DMS 273 (cell line): Measurements from ENCODE around the gene NRXN3.

Source experiments
- DNase-seq: peaks from one replicate; lab custom pipeline; 2025; ENCODE audit not compliant: unreplicated experiment; lab: John Stamatoyannopoulos, UW

NRXN3 gene

DNA sequence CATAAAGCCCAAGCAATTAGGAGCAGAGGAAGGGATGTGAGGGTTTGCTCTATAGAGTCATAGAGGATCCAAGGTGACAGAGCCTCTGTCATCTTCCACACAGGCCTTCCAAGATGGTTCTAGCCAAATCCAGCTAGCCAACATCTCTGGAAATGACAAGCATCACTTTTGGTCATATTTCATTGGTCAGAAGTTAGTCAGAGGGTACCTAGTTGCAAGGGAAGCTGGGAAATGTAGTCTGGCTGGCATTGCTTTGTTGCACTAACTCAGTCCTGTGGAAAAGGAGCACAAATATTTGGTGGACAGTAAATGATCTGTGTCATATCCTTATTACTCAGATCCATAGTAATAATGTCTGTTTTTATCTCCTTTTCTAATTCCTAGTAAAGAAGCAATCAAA is 715.7 kb downstream of the NRXN3 start:
- no peak for DNase-seq

DNA sequence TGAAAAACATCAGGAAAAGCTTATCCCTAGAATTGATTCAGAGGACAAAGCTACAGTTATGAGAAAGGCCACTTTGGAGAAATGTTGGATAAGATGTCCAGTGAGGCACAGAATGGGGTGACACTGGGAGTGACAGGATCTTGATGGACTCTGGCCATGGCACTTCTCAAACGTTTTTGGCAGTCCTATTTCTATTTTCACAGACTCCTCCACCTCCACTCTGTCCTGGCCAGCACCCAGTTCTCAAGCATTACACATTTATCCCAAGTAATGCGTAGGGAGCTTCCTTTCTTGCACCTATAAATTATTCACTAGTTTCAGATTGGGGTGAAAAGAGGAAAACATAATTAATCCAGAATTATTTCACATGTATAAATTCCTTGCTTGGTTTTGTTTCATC is 727.3 kb downstream of the NRXN3 start:
- no peak for DNase-seq

DNA sequence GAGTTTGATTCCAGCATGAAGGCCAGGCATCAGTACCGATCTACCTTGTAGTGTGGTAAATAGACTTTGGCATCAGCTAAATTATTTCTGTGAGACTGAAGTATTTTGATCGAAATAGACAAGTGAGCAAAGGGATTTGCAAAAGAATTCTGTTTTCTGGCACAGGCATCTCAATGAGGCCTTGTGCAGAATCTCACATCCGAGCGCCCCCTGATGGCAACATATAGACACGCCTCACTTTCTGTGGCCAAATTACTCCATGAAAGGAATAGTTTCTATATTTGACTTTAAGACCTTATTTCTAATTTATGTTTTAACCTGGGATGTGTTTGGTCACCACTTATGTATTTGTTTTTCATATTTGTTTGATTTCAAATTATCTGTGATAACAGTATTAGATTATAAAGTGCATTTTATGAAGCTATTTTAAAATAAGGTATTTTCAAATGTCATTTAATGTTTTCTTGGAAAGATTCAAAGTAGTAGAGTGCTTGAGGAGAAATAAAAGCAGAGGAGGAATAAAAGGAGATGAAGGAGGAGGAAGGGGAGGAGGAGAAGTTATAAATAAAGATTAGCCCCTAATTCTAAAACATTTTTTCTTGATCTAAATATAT is 731.9 kb downstream of the NRXN3 start:
- DNase-seq: peak; percentile 65

DNA sequence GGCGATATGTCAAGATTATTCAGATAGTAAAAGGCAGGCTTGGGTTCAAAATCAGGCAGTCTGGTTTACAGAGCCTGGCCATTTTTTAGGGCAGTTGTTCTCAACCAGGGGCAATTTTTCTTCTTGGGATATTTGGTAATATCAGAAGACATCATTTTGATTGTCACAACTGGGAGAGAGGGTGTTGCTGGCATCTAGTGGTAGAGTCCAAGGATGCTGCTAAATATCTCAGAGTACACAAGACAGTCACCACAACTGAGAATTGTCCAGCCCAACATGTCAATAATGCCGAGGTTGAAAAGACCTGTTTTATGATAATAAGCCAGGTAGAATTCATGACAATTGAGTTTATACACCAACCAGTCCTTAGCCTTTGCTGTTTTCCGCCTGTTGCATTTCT is 733.9 kb downstream of the NRXN3 start:
- DNase-seq: no peak

DNA sequence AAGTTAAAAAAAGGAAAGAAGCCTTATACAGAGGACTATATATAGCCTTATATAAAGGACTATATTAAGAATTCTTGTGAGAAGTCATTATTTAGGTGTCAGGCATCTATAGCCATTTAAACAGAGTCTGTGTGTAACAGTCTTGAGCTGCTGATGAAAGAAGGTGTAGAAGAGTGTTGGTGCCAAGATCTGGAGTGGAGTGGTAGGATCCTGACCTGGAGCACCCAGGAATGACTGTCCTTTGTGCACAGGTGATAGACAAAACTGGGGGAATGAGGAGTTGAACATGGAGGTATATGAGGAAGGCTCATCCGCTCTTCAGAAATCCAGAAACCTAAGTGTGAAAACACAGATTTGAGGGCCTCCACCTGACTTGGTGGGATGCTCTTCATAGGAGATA is 747.3 kb downstream of the NRXN3 start:
- DNase-seq: no peak

DNA sequence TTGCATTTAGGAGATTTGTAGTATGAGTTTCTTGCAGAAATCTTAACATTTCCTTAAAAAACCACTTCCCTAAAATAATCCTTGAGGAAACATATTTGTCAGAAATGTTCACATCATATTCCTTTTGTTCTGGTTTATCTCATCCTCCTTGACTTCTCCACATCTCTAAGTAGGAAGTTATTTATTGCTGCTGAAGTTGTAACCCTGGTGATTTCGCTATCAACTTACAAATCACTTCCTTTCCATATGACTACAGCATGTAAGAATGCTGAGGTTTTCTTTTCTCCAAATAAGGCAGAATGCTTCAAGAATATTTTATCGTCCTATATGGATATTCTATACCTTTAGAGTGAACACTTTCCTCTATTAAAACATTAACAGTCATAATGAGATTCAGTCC is 751.7 kb downstream of the NRXN3 start:
- DNase-seq: no peak

DNA sequence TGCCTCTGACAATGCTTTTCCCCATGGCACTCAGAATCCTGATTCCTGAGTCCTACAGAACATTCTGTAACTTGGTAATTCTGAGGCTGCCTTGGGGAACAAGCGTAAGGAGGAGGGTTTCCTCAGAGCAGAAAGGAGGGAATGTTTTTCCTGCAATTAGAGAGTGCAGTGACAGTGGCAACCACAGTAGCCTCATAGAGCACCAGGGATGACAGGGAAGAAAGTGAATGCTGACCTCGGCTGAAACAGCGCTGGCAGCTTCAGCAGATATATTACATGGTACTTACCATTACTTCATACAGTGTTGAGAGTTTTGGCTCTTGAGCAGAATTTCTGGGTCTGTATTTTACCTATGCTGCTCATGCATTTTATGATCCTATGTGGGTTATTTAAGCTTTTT is 757.1 kb downstream of the NRXN3 start:
- DNase-seq: no peak

DNA sequence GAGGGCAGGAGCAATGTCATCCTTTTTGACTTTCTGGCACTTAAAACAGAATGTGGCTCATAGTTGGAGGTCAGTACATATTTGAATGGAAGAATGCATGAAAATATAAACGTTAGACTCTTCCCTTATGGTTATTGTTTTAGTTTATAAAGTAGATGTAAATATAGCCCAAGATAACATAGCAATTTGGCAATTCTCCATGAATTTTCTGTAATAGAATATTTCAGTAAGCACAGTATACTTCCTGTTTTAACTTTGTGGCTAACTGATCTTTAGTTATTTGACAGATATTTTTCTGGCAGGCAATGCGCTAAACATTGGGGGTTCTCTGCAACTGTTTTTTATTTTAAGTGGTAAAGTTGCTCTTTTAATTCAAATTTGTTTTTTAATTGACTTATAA is 763.0 kb downstream of the NRXN3 start:
- no peak for DNase-seq

DNA sequence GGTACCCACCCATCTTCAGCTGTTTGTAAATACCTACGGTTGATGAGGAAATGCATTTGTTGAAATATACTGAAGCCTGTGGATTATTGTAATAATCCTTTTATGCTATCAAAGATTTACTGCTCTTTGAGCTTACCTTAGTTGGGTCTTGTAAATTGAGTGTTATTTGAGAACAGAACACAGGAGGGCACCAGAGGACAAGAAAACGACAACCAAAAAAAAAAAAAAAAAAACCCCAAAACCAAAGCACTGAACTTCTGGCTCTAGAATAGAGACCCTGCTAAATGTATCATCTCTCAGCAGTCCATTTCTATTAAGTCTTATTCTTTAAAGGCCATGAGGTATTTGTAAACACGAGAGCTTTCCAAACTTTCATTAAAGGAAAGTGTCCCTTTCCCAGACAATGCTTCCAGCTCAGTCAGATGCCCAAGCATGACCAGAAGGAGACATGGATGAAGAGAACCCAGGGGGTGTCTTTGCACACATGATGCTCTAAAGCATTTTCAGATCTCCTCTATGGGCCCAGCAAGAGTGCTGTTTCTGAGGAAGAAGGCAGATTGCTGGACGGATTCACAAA is 763.9 kb downstream of the NRXN3 start:
- peak; percentile 49 for DNase-seq

DNA sequence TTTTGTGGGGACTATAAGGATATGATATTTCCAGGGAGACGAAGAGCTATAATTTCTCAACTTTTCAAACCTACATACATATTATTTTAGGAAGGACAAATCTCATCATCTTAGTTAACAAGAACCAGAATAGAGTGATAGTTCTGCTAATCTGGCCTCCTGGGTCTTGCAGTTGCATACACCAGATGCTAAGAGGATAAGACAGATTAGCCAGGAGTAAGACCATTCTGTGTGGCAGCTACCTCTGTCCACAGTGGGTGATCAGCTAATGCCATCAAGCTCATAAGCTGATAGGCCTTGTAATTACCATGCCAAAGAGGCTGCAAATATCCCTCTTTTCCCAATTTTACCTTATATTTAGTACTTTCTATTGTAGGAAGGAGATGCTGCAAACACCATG is 776.8 kb downstream of the NRXN3 start:
- no peak for DNase-seq

DNA sequence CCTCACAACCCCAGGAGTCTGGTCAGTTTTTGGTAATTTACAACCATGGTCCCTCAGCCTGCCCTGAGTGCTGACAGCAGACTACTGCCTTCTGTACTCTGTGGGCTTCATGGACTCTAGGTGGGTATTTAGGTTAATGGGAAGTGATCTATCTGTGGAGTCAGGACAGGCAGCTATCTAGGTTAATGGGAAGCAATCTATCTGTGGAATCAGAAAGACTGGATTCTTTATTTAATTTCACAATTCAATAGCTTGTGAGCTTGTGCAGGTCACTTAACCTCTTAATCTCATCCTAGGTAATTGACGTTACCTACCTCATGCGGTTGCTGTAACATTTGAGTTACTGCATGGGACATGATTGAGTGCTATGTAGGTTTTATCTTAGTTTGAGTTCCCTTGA is 777.5 kb downstream of the NRXN3 start:
- DNase-seq: no peak

DNA sequence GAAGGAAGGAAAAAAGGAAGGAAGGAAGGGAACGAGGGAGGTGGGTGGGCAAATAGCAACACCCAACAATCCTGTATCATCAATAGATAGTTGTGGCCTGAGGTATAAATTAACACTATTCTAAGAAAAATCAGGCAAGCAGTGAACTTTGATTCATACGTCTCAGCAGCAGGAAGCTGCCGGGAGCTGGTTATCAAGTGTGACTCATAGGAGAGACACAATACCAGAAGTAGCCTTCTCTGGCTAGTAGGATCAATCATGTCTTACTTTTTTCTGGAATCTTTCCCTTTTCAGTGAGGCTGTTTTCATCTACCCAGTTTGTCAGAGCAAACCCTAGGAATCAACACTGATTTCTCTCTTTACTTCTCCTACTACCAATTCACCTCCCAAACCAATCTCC is 780.5 kb downstream of the NRXN3 start:
- no peak for DNase-seq

DNA sequence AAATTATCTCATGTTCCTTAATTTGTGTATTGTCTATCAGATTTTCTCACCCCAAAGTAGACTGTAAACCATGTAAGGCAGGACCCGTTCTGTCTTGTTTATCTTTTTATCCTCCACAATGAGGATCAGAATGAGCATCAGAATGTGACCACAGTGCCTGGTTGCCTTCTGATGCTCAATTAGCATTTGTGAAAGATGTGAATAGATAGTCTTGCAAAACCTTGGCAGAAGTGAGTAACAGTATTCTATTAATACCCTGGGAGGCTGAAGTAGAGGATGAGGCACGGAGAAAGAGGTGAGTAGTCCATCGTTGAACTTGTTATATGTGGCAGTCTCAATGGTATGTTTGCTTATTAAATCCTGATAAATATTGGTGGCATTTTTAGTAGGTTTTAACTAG is 781.4 kb downstream of the NRXN3 start:
- DNase-seq: no peak

DNA sequence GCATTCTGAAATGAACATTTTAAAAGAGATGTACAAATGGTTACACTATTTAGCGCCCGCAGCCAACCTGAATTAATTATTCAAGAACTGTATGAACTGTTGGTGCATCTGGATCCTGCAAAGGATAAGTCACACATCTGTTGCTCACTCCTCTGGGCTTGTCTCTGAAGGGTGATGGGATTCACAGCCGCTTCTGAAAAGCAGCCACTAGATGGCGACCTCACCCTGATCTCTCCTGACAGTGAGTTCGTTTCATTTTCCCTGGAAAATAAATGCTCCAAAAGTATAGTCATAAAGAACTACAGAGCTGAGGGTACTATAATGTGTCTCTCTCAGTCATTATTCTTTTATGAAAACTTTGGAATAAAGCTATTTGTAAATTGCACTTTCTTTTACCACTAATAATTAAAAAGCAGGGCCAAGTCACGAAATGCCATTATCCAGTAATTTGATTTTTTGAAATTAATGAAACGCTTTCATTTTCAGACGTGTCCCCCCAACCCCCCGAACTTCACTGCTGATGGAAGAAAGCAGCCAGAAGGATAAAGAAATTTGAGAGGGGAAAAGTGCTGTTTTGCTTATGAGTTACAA is 789.6 kb downstream of the NRXN3 start:
- peak; percentile 88 for DNase-seq

DNA sequence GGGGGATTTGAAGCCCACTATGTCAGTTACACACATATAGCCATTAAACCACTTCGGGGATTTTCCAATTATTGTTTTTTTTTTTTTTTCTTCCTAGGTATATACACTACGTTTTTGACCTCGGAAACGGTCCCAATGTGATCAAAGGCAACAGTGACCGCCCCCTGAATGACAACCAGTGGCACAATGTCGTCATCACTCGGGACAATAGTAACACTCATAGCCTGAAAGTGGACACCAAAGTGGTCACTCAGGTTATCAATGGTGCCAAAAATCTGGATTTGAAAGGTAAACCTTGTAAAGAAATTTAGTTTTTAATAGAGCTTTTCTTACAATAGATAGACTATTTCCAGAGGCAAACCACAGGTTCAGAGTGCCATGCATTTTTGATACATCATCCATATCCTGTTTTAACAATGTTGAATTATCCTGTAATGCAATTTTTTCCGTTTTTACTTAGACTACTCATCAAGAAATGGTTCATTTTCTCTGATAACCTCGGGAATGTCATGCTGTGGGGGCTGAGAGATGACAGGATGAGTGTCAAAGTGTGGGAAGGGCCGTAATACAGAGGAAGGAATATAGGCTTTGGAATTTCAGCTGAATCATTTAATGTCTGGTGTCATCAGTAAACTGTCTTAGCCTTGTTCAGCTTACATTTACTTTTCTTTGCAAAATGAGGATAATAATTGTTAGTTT is 797.1 kb downstream of the NRXN3 start:
- DNase-seq: no peak

DNA sequence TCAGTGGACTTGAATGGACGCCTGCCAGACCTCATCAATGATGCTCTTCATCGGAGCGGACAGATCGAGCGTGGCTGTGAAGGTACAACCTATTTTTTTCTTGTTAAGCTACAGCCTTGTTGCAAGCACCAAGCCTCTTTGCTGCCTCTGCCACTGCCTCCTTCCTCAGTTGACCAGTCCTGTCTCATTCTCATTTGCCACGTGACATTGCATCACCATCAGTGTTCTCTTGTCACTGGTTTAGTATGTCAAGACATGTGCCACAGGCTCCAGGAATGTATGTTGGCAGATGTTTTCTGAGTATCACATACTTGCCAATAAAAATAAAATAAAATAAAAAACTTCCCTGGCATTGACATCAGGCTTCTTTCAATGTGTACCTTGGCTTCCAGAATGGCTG is 798.1 kb downstream of the NRXN3 start:
- no peak for DNase-seq

DNA sequence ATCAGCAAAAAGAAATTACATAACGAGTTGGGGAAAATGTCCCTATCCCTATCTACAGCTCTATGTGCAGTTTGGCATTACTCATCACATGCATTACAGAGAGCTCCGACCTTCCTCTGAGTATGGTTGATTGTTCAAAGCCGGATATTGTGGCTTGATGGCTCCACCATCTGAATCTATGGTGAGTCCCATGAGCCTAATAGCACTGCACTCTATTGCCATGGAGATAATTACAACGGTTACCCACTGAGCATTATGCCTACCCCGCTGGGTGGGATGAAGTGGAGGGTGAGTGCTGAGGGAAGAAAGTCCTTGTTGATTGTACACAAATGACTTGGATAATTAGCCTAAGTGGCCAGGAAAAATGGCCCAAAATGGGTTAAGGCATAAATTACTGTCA is 800.5 kb downstream of the NRXN3 start:
- DNase-seq: peak; percentile 3

DNA sequence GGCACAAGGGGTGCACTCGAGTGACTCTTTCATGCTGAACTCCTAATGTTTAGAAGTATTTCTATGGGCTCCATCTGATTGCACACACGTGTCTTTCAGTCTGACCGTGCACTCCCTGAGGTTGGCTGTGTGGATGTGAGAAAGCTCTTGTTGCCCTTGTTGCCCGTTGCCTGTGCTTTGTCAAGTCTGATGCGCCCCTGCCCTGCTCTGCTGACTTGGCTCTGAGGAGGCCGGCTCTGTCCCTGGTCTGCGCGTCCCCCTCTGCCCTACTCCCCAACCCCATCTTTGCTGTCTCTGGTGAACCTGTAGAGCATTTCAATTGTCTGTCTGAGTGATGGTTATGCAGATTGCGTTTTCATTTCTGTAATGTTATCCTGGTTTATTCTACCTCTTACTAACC is 802.3 kb downstream of the NRXN3 start:
- DNase-seq: no peak

DNA sequence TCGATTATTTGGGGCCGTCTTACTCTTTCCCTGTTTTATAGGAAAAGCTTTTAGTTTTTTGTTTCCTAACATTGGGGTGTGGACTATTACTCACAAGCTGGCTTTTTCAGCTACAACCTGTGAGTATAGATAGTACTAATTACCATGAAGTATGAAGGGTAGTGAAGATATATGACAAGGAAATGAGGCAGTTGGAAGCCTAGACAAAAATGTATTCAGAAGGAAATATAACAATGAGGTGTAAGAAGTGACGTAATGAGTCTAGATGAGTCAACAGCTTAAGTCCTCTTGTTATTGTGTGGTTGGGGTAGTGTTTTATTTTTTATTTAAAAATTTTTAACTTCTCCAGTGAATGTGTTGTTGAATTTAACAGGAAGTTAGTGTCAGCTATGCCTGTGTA is 804.5 kb downstream of the NRXN3 start:
- DNase-seq: no peak

DNA sequence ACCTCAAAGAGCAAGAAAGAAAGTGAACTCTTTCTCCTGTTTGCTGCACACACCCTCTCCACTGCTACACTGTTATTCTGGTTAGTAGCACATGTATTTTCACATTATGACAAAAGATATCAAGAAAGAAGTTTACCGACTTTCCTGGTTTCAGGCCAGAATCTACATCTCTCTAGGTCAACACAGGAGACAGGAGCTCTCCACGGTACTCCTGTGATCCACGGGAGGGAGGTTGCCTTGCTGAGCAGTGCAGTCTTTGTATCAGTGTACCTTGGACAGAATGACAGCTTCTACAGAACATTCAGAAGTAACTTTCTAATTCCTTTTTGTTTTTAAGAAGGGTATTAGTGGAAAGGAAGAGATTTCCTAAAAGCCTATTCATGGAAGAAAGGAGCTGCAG is 805.6 kb downstream of the NRXN3 start:
- DNase-seq: no peak

DNA sequence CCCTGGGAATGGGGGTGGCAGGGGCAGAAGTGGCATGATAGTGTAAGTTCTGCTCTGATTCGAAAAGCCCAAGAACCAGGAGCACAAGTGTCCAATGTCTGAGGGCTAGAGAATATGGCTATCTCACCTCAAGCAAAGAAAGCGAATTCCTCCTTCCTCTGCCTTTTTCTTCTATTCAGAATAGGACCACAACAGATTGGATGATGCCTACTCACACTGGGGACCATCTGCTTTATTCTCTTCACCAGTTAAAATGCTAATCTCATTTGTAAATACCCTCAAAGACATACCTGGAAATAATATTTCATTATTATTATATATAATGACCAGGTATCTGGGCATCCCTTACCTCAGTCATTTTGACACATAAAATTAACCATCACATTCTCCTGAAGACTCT is 808.7 kb downstream of the NRXN3 start:
- DNase-seq: no peak

DNA sequence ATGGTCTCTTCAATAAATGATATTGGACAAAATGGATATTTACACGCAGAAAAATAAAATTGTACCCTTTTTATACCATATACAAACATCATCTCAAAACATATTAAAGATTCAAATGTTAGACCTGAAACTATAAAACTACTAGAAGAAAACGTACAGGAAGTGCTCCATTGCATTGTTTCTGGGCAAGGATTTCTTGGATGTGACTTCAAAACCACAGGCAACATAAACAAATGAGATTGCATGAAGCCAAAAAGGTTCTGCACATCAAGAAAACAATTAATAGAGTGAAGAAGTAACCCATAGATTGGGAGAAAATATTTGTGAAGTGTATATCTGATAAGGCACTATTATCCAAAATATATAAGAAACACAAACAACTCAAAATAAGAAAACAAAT is 812.4 kb downstream of the NRXN3 start:
- DNase-seq: no peak
